Measurements from ENCODE around the gene CAGE1.
"Not testable (repeated sequence)": the region's sequence is repeated elsewhere in the genome, so short reads cannot be mapped to it uniquely, and the experiment has no call there.

CAGE1 gene

GRCh38 chr6:7335519-7335918 is 54.0 kb downstream of the CAGE1 start:
- no peak for DNase-seq

- no peak for DNase-seq
These were observed 54.9 kb downstream of the CAGE1 start for GRCh38 chr6:7334685-7335084.

- no peak for DNase-seq
These were observed 57.3 kb downstream of the CAGE1 start for GRCh38 chr6:7332090-7332745.

- DNase-seq: no peak
These were observed 58.1 kb downstream of the CAGE1 start for GRCh38 chr6:7331452-7331851.

- no peak for DNase-seq
These were observed 61.3 kb downstream of the CAGE1 start for GRCh38 chr6:7328243-7328642.

- no peak for DNase-seq
These were observed 63.8 kb downstream of the CAGE1 start for GRCh38 chr6:7325750-7326149.

- DNase-seq: no peak
These were observed 65.0 kb downstream of the CAGE1 start for GRCh38 chr6:7324520-7324919.

GRCh38 chr6:7323074-7323473 is 66.5 kb downstream of the CAGE1 start:
- no peak for DNase-seq

- not testable (repeated sequence) for DNase-seq
These were observed 67.7 kb downstream of the CAGE1 start for GRCh38 chr6:7321866-7322265.

GRCh38 chr6:7319406-7319805 is 70.1 kb downstream of the CAGE1 start:
- DNase-seq: not testable (repeated sequence)

GRCh38 chr6:7317538-7317937 is 72.0 kb downstream of the CAGE1 start:
- no peak for DNase-seq

GRCh38 chr6:7316658-7317533 is 72.6 kb downstream of the CAGE1 start:
- no peak for DNase-seq

GRCh38 chr6:7315948-7316365 is 73.6 kb downstream of the CAGE1 start:
- no peak for DNase-seq

GRCh38 chr6:7315087-7315947 is 74.2 kb downstream of the CAGE1 start:
- DNase-seq: peak; percentile 14

GRCh38 chr6:7314414-7314813 is 75.1 kb downstream of the CAGE1 start:
- peak; percentile 7 for DNase-seq

- no peak for DNase-seq
These were observed 75.9 kb downstream of the CAGE1 start for GRCh38 chr6:7313505-7314165.

GRCh38 chr6:7312616-7313504 is 76.7 kb downstream of the CAGE1 start, which contains the start of gene SSR1:
Gene SSR1, minus strand, starts transcription at chr6:7313199. Its CDS starts 79 bp downstream, at chr6:7313120.
- peak; percentile 78 for DNase-seq

- no peak for DNase-seq
These were observed 77.5 kb downstream of the CAGE1 start for GRCh38 chr6:7311917-7312615.

GRCh38 chr6:7311176-7311575 is 78.4 kb downstream of the CAGE1 start:
- no peak for DNase-seq

- no peak for DNase-seq
These were observed 80.5 kb downstream of the CAGE1 start for GRCh38 chr6:7309050-7309449.

GRCh38 chr6:7307533-7307932 is 82.0 kb downstream of the CAGE1 start:
- DNase-seq: no peak
